MV-4-11 (cell line): ENCODE data around the gene DECR2.
"Not testable (repeated sequence)": the region's sequence is repeated elsewhere in the genome, so short reads cannot be mapped to it uniquely, and the experiment has no call there.

ENCODE experiments used
- DNase-seq: peaks from one replicate; lab custom pipeline; 2025; lab: John Stamatoyannopoulos, UW

Gene DECR2

GRCh38 chr16:400061-400591 lies 1.6 kb upstream of the DECR2 start:
- peak; percentile 39 for DNase-seq

GRCh38 chr16:404971-405486 lies 3.3 kb downstream of the DECR2 start:
- DNase-seq, result no peak

DNA sequence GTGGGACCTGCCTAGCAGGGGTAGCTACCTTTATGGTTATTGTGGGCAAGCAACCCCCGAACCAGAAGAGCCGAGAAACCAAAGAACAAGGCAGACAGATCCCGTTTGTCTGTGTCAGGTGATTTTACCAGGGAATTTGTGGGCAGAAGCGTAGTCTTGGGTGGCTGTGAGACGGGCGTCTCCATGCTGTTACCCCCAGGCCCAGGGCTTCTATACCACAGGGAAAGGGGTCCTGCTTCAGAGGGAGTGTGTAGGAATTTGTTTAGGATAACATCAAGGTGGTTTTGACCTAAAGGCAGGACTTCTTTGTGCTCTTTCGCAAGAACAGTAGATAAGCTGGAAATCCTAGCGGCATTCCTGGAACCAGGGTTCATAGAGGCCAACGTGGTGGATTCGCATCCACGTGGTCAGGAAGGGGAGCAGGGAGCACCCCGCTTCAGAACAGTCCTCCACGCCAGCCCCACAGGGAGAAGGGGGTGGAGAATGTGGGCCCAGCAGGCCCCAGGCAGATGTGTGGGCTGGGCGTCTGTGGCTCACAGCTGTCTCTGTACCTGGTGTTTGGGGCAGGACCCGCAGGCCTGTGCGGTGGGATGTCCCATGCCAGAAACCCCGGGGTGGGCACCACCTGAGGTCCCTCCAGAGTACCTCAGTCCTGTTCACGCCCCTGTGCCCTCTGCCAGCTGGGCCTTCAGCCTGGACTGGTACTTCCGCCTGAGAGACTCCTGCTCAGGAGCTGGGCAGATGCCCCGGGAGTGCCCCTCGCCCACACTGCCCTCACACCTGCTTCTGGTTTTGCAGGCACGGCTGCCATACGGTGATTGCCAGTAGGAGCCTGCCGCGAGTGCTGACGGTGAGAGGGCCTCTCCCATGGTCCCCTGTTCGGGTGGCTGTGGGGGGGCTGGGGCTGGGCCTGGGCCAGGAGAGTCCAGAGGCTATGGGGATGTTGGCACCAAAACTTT lies 4.1 kb downstream of the DECR2 start:
- DNase-seq, result no peak

- DNase-seq, result no peak
Measured at GRCh38 chr16:407253-407652, 5.6 kb downstream of the DECR2 start.

GRCh38 chr16:410516-411178 lies 9.0 kb downstream of the DECR2 start:
- DNase-seq, result no peak

GRCh38 chr16:411576-412265 lies 10.0 kb downstream of the DECR2 start:
- DNase-seq, result no peak

- DNase-seq, result no peak
Measured at GRCh38 chr16:414395-415169, 12.9 kb downstream of the DECR2 start.

- DNase-seq, result not testable (repeated sequence)
Measured at GRCh38 chr16:415170-415498, 13.4 kb downstream of the DECR2 start.

- DNase-seq, result not testable (repeated sequence)
Measured at GRCh38 chr16:422179-422578, 20.5 kb downstream of the DECR2 start.

DNA sequence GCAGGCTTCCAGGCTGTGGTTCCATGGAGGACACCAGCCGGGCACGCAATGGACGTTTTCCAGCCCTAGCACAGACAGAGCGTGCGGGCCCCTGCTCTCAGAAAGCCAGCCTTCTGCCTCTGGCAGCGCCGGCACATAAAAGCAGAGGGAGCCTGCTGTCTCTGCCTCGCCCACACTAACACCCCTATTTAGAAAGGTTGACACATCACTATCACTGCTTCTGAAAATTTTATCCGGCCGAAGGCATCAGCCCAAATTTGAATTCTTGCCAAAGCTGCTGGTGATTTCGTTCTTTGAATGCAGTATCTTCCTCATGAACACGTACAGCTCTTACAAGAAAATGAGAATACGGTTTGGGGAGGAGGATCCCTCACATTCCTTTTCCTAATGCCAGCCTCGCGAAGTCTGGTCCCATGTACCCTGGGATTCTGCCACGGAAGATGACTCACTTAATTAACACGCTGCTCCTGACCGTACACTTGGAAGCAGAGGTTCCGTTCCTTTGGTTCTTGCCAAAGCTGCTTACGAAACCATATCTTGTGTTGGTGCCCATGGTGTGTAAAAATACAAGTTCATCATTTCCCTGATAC lies 22.4 kb downstream of the DECR2 start:
- peak; percentile 65 for DNase-seq

DNA sequence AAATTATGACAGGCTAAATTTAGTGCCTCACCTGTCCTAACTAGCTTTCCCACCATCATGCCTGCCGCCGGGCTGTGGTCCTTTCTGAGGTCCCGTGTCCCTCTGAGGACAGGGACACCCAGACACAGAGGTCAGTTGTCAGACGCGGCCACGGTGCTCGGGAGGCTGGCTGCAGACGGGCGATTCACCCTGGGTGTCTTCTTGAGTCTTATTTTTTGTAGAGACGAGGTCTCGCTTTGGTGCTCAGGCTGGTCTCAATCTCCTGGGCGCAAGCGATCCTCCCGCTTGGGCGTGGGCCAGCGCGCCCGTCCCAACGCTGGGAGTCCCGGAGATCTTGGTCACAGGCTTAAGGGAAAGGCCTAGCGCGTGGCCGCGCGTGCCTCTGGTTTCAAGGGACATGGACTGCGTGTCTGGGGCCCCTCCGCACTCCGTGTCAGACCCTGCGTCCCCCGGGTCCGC lies 23.0 kb downstream of the DECR2 start:
- DNase-seq, result no peak

DNA sequence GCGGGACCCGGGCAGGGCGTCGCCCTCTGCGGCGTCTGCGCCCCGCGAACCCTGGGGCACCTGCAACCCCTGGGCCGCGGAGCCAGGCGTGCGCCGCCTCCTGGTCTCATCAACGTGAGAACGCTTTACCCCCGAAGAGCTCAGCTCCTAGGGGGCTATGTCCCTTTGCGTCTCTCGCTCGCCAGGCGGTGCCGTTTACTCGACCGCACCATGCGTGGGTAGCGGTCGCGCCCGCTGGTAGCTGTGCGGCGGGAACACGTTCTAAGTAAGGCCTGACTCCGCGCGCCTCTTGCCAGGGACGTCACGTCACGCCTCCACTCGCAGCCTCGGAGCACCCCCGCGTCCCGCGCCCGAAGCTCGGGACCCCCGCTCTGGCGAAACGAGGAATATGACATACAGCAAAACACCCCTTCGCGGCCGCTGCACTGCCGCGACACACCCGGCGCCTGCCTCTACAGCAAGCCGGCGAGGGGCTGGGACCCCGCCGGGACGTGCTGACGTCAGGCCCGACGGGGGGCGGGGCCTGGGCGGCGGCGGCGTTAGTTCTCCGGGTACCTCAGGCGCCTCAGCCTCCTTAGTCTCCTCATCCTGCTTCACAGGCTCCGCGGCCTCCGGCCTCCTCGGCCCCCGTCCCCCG lies 23.5 kb downstream of the DECR2 start, which contains the start of gene RAB11FIP3:
Gene RAB11FIP3 (plus strand): TSS at position 568 of the 637 bp plus-strand sequence. CDS start 358 bp downstream, outside the sequence.
- peak; percentile 62 for DNase-seq

DNA sequence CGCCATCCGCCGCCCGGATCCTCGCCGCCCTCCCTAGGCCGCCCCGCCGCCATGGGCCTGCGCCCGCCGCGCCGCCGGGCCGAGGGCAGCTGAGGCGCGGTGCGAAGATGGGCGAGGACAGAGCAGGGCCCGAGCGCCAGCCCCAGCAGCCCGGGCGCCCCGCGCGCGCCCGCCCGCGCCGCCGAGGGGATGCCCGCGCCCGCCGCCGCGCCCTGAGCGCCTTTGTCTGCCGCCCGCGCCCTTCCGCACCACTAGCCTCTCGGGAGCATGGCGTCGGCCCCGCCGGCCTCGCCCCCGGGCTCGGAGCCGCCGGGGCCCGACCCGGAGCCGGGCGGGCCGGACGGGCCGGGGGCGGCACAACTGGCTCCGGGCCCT lies 24.0 kb downstream of the DECR2 start:
- no peak for DNase-seq

- DNase-seq, result no peak
Measured at GRCh38 chr16:426115-426905, 24.6 kb downstream of the DECR2 start.

DNA sequence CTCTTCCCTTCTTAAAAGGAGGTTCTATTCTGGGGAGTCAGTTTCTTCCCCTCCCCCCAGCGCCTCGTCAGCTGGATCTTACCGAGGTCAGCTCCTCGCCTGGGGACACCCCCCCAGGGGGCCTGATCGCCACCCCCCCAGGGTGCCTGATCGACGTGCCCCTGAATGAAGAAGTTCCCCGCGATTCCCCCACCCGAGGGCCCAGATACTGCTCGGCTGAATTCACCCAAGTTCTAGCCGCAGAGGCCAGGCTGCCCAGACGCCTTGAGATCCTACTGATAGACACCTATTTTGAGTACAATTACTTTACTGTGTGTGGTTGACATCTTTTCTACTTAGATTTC lies 25.2 kb downstream of the DECR2 start:
- no peak for DNase-seq

GRCh38 chr16:427250-427649 lies 25.6 kb downstream of the DECR2 start:
- DNase-seq, result no peak

- DNase-seq, result no peak
Measured at GRCh38 chr16:430904-431303, 29.2 kb downstream of the DECR2 start.

DNA sequence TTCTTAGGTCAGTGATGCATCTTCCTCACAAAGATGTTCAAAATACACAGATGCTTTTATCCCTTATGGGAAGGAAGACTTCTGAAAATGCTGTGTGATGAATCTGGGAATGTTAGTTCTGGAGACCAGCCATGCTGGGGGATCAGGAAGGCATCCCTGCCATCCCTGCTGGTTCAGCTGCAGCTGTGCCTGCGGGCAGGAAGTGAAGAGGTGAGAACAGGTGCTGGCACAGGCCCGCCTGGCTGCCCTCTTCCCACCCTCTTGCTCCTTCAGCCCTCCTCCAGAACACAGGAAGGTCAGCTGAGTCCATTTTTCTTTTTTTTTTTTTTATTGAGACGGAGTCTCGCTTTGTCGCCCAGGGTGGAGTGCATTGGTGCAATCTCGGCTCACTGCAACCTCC lies 38.9 kb downstream of the DECR2 start:
- no peak for DNase-seq

GRCh38 chr16:441447-441846 lies 39.8 kb downstream of the DECR2 start:
- DNase-seq, result no peak

DNA sequence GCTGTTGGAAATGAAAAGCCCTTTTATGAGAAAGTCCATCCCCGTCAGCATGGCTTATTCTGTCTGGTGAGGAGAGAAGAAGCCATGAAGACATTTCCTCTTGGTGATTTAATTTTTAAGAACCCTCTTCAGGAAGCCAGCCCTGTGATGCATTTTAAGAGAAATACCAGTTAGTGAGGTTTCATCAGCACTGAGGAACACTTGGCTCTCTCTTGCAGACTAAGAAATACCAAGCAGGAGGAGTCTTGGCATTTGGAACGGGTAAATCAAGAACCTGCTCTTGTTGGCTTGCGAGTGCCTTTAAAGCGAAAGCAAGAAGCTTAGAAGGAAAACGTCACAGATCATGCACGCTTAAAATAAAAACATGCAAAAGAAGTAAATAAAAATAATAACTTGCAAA lies 41.3 kb downstream of the DECR2 start:
- DNase-seq, result no peak
